ENCODE data around the gene GGA2. TPM values are rescaled to one million over a fixed set of nuclear protein-coding genes. Genes with fewer than 3 reads are reported as not detected.
"Not testable (repeated sequence)": the region's sequence is repeated elsewhere in the genome, so short reads cannot be mapped to it uniquely, and the experiment has no call there.

The GGA2 gene
- total RNA-seq: 52.1 TPM
- long read RNA-seq, full-length matches to known transcripts: 38 of 56 reads
- long read RNA-seq, partial matches to known transcripts: 7 of 56 reads
- long read RNA-seq, other reads (novel, unspliced or antisense): 11 of 56 reads

GRCh38 chr16:23510164-23510914, at the start of gene GGA2:
TSS of gene GGA2 (minus strand) at chr16:23510494. CDS start at chr16:23510411, 83 bp downstream.
- peak; percentile 91 for DNase-seq
- intact Hi-C loops (cut with micrococcal nuclease): no loop called here
- peak; percentile 93 for ATAC-seq

GRCh38 chr16:23557779-23558702, 47.7 kb upstream of the GGA2 start:
- ATAC-seq (peak; percentile 23), DNase-seq (no peak)
- intact Hi-C loops (cut with micrococcal nuclease): no loop called here

- DNase-seq (peak; percentile 99), ATAC-seq (peak; percentile 96)
- intact Hi-C loops (cut with micrococcal nuclease): no loop called here
Observed at GRCh38 chr16:23556881-23557778, 46.8 kb upstream of the GGA2 start, which contains the start of the genes EARS2 and UBFD1. TSS of gene EARS2 (minus strand) at chr16:23557350. CDS start at chr16:23557343, 7 bp downstream. TSS of gene UBFD1 (plus strand) at chr16:23557727. CDS start at chr16:23557743, 16 bp downstream.

- DNase-seq (no peak), ATAC-seq (no peak)
- intact Hi-C loops (cut with micrococcal nuclease): no loop called here
Observed at GRCh38 chr16:23554536-23554935, 44.2 kb upstream of the GGA2 start.

GRCh38 chr16:23552161-23552560, 41.9 kb upstream of the GGA2 start:
- intact Hi-C loops (cut with micrococcal nuclease): no loop called here
- no peak for DNase-seq
- no peak for ATAC-seq

GRCh38 chr16:23549938-23550337, 39.6 kb upstream of the GGA2 start:
- no peak for DNase-seq
- no peak for ATAC-seq
- intact Hi-C loops (cut with micrococcal nuclease): no loop called here

- DNase-seq (no peak), ATAC-seq (no peak)
- intact Hi-C loops (cut with micrococcal nuclease): no loop called here
Observed at GRCh38 chr16:23544436-23544835, 34.1 kb upstream of the GGA2 start.

- DNase-seq; ATAC-seq; intact Hi-C loops (cut with micrococcal nuclease): not testable (repeated sequence)
Observed at GRCh38 chr16:23540817-23541178, 30.5 kb upstream of the GGA2 start.

- ATAC-seq: no peak
- DNase-seq: no peak
- intact Hi-C loops (cut with micrococcal nuclease): no loop called here
Observed at GRCh38 chr16:23539984-23540816, 29.9 kb upstream of the GGA2 start.

- DNase-seq (no peak), ATAC-seq (no peak)
- intact Hi-C loops (cut with micrococcal nuclease): no loop called here
Observed at GRCh38 chr16:23538919-23539278, 28.6 kb upstream of the GGA2 start.

GRCh38 chr16:23537390-23537789, 27.1 kb upstream of the GGA2 start:
- no peak for DNase-seq
- no peak for ATAC-seq
- intact Hi-C loops (cut with micrococcal nuclease): no loop called here

GRCh38 chr16:23535901-23536300, 25.6 kb upstream of the GGA2 start:
- no peak for DNase-seq
- ATAC-seq: no peak
- intact Hi-C loops (cut with micrococcal nuclease): no loop called here

- intact Hi-C loops (cut with micrococcal nuclease): no loop called here
- DNase-seq (no peak), ATAC-seq (no peak)
Observed at GRCh38 chr16:23534868-23535860, 24.9 kb upstream of the GGA2 start.

GRCh38 chr16:23532448-23532847, 22.2 kb upstream of the GGA2 start:
- no peak for ATAC-seq
- no peak for DNase-seq
- intact Hi-C loops (cut with micrococcal nuclease): no loop called here

GRCh38 chr16:23530062-23530461, 19.8 kb upstream of the GGA2 start:
- ATAC-seq (no peak), DNase-seq (no peak)
- intact Hi-C loops (cut with micrococcal nuclease): no loop called here

GRCh38 chr16:23528644-23529310, 18.5 kb upstream of the GGA2 start:
- intact Hi-C loops (cut with micrococcal nuclease): loop anchor here (10.0 kb wide), 1 partner anchor 64 kb away; no protein-coding TSS in a partner anchor
- no peak for ATAC-seq
- no peak for DNase-seq
